PC-3 (cell line): Measurements from ENCODE around the gene FAM114A1.

Experiments
- EZH2 ChIP-seq: fragments of 300-600 bp; sonication (generic); IDR thresholded peaks from one replicate; pipeline ENCODE4 v1.6.1; 2017; ENCODE audit warnings: antibody characterized with exemption, mild to moderate bottlenecking, low read length; ENCODE audit not compliant: unreplicated experiment
- EZH2phosphoT487 ChIP-seq: fragments of 300-600 bp; sonication (generic); IDR thresholded peaks from 2 replicates; pipeline ENCODE4 v1.6.1; 2018; ENCODE audit warnings: mild to moderate bottlenecking, antibody characterized with exemption, low read length, borderline replicate concordance
- TF ChIP-seq, protein P1 (sequence below): fragments of 300-600 bp; sonication (generic); conservative IDR thresholded peaks from 2 replicates; pipeline ENCODE4 v1.5.1; 2017; ENCODE audit warnings: antibody characterized with exemption, low read depth, mild to moderate bottlenecking, low read length

DNA sequence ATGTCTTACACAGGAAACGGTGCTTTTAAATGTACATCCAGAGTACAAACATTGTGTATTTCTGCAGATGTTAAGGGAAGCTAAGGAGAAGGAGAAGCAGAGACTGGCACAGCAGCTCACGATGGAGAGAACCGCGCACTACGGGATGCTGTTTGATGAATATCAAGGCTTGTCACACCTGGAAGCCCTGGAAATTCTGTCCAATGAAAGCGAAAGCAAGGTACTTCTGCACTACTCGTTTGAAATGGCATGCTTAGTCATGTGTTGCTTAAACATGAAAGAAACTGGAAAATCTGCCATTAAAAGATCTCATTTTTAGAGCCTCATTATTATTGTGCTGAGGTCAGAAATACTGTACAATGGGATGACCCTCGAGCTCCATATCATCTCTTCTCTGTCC lies 47.2 kb downstream of the FAM114A1 start:
- TF ChIP-seq EZH2phosphoT487: no peak
- TF ChIP-seq, protein P1, sequence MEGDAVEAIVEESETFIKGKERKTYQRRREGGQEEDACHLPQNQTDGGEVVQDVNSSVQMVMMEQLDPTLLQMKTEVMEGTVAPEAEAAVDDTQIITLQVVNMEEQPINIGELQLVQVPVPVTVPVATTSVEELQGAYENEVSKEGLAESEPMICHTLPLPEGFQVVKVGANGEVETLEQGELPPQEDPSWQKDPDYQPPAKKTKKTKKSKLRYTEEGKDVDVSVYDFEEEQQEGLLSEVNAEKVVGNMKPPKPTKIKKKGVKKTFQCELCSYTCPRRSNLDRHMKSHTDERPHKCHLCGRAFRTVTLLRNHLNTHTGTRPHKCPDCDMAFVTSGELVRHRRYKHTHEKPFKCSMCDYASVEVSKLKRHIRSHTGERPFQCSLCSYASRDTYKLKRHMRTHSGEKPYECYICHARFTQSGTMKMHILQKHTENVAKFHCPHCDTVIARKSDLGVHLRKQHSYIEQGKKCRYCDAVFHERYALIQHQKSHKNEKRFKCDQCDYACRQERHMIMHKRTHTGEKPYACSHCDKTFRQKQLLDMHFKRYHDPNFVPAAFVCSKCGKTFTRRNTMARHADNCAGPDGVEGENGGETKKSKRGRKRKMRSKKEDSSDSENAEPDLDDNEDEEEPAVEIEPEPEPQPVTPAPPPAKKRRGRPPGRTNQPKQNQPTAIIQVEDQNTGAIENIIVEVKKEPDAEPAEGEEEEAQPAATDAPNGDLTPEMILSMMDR: no peak
- TF ChIP-seq EZH2: no peak
